Measurements from ENCODE around the gene GADD45A.

DNA sequence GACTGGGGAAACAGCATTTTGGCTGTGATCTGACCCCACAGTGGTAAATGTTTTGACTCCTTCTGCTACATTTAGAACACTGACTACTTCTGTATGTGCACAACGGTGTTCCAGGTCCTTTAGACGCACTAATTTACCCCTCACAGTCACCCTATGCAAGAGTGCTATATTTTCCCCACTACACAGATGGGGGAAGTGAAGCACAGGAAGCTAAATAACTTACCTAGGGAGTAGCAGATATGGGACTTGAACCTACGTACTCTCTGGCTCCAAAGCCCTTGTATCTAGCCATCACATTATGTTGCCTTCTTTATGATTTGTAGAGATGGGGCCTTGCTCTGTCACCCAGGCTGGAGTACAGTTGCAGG lies 49.3 kb downstream of the GADD45A start:
- TF ChIP-seq POLR2AphosphoS5 (IDR thresholded peaks at IDR 0.05; ENCODE audit: borderline replicate concordance, low read depth, low read length) (no peak), EZH2 (IDR thresholded peaks at IDR 0.05) (no peak), FOXP2 (optimal IDR thresholded peaks at IDR 0.05; ENCODE audit: control extremely low read depth, extremely low read length, insufficient read depth) (no peak)

All from SK-N-MC (cell line).